D721Med (cell line): Measurements from ENCODE around the gene NFYA.

Experiments
- DNase-seq: peaks from one replicate; pipeline ENCODE4 v3.0.0; 2011; ENCODE audit warnings: low spot score; ENCODE audit not compliant: insufficient read length
- FAIRE-seq: peaks from 2 replicates; lab custom pipeline; 2011; peaks lifted over from hg19 to GRCh38; lab: Jason Lieb, UNC
- CTCF ChIP-seq: IDR thresholded peaks from 2 replicates; pipeline ENCODE4 v1.5.1; 2012; ENCODE audit warnings: mild to moderate bottlenecking, control low read depth; ENCODE audit not compliant: insufficient read depth; ENCODE audit errors: missing control alignments

The NFYA gene

GRCh38 chr6:41047306-41047705 lies 25.5 kb upstream of the NFYA start:
- FAIRE-seq, result no peak
- no peak for TF ChIP-seq CTCF

DNA sequence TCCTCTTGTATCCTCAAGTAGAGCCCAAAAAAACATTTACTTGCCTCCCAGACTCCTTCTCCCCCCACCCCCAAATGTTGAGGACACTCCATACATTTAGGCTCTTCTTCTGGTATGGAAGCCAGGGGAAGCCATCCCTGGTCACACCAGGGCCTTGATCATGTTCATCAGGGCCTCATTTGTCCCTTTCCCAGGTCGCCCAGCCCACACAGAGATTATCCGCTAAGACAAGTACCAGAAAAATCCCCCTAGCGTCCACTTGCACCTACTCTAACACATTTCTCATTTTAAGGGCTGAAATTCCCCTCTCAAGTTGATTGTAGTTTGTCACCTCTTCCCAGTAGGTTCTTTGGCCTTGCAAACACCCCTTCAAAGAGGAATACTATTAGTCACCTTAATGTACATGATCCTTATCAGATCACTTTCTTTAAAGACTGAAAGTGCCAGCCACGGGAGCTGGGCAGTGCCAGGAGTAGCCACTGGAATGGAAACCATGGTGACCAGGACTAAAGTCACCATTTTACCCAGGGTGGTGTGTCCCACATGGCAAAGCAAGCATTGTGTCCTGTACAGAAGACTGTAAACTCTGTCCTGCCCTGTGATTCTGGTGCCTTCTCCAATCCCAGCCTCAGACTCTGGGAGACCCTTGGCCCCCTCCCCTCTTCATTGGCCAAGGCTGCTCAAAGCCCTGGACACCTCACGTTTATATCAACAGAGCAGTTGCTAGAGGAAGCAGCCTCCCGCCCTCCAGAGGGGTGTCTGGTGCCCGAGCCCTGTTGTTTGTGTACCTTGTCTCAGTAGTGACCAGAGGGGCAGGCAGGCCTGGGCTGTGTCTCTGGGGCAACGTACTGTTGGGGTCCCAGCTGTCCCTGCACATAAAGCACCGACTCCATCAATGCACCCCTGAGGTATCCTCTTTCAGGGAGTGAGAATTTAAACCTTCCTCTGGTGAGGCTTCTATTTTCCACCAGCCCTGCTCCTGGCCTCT lies 24.7 kb upstream of the NFYA start:
- DNase-seq (no peak), FAIRE-seq (no peak)
- no peak for TF ChIP-seq CTCF

More at GRCh38 chr6:41047306-41047705, 25.5 kb upstream of the NFYA start:
- DNase-seq, result no peak

GRCh38 chr6:41049521-41049920 lies 23.3 kb upstream of the NFYA start:
- TF ChIP-seq CTCF, result no peak
- FAIRE-seq (no peak), DNase-seq (no peak)

GRCh38 chr6:41049955-41050354 lies 22.8 kb upstream of the NFYA start:
- no peak for TF ChIP-seq CTCF
- FAIRE-seq, result no peak

GRCh38 chr6:41050536-41050935 lies 22.2 kb upstream of the NFYA start:
- DNase-seq (no peak), FAIRE-seq (no peak)
- no peak for TF ChIP-seq CTCF

More at GRCh38 chr6:41049955-41050354, 22.8 kb upstream of the NFYA start:
- DNase-seq, result no peak

- no peak for DNase-seq
- FAIRE-seq, result no peak
- no peak for TF ChIP-seq CTCF
Observed at GRCh38 chr6:41051873-41052272, 20.9 kb upstream of the NFYA start.

DNA sequence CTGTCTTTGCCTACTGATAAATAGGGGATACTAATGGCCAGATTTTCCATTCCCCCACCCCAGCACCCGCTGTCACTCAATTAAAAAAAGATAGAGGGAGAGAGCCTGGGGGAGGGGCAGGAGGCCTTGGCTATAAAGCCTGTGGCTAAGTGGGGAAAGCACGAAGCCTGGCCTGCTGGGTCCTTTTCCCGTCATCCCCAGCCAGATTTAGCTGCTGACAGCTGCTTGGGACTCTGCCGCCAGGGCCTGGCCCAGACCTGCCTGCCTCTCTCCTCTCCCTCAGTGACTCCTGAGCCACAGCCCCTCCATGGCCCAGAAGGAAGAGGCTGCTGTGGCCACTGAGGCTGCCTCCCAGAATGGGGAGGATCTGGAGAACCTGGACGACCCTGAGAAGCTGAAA lies 19.7 kb upstream of the NFYA start, which contains the start of gene APOBEC2:
Gene APOBEC2 (plus strand): TSS at position 162 of the 400 bp plus-strand sequence. CDS start 146 bp downstream, at position 308.
- TF ChIP-seq CTCF, result no peak
- no peak for FAIRE-seq
- DNase-seq, result no peak
